Stomach (tissue), 4 donors: Measurements from ENCODE around the gene USH1G.

Experiments used
- CTCF ChIP-seq, 7 experiments: fragments of 450-650 bp in 4 of 7; fragments of 200-600 bp in 3 of 7; sonication (generic) in 3 of 7; IDR thresholded peaks; one replicate each; pipeline ENCODE4 v1.5.1; 2016 to 2019; ENCODE audit warnings: antibody characterized with exemption in 7 of 7, control low read depth in 2 of 7, mild to moderate bottlenecking in 1 of 7
- EP300 ChIP-seq: sonication (generic); formaldehyde crosslinking; IDR thresholded peaks from one replicate; pipeline ENCODE4 v1.6.1; 2017; ENCODE audit warnings: antibody characterized with exemption
- POLR2A ChIP-seq, 4 donors: fragments of 450-650 bp; IDR thresholded peaks; one replicate each; pipeline ENCODE4 v1.6.1; 2016; ENCODE audit warnings: antibody characterized with exemption in 4 of 4, control low read depth in 2 of 4, mild to moderate bottlenecking in 1 of 4, moderate library complexity in 1 of 4
- POLR2AphosphoS5 ChIP-seq, 3 donors: sonication (generic); formaldehyde crosslinking; IDR thresholded peaks; one replicate each; pipeline ENCODE4 v1.6.1; 2016; ENCODE audit warnings: antibody characterized with exemption in 3 of 3

GRCh38 chr17:74879308-74879707 is 43.7 kb downstream of the USH1G start:
- TF ChIP-seq CTCF (IDR thresholded peaks at IDR 0.05) (no peak), POLR2A (IDR thresholded peaks at IDR 0.05) (no peak), POLR2AphosphoS5 (IDR thresholded peaks at IDR 0.05) (no peak), EP300 (no peak)
